Measurements from ENCODE around the gene RGS3. TPM values are rescaled to one million over a fixed set of nuclear protein-coding genes. Genes with fewer than 3 reads are reported as not detected.
"Not testable (repeated sequence)": the region's sequence is repeated elsewhere in the genome, so short reads cannot be mapped to it uniquely, and the experiment has no call there.

RGS3 gene
- polyA plus RNA-seq, 1 of the 3 experiments (the other 2 are of a cell fraction) = 50.6 TPM

DNA sequence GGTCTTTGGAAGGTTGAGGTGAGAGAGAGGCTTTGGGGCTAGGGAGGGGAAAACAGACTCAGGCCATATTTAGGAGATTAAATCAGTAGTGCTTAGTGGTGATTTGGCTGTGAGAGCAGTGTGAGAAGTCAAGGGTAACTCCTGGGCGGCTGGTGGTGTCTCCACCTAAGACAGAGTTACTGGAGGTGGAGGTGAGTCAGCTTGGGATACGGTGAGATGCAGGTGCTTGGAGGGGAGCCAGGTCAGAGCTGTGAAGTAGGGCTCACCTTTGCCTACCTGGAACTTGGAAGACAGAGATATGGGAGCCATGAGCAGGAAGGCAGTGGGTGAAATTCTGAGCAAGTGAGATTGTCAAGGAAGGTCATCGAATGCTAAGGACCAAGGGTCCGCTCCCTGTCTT, 24.5 kb downstream of the RGS3 start:
- Histone ChIP-seq H3K9me3 (no peaks in the 10 kb centered on the region), H3K36me3 (replicated peaks in 1 of 2; ENCODE audit: control insufficient read depth in 1 of 2, insufficient read depth in 2 of 2, low read length in 1 of 2) (no peaks in the 10 kb centered on the region), H4K20me1 (ENCODE audit: insufficient read depth) (no peaks in the 10 kb centered on the region), H3K4me3 (ENCODE audit: low read depth in 2 of 2, low read length in 1 of 2) (no peak overlapping the region), H3K4me2 (no peak overlapping the region), H3K9me2 (no peaks in the 10 kb centered on the region), H3K79me2 (ENCODE audit: insufficient read depth) (no peaks in the 10 kb centered on the region), H3K9ac (no peak overlapping the region), H3K27me3 (ENCODE audit: insufficient read depth) (no peaks in the 10 kb centered on the region), H2AFZ (ENCODE audit: low read depth) (no peak overlapping the region), H3K27ac (ENCODE audit: low read depth in 2 of 2, low read length in 1 of 2) (no peak overlapping the region), H3F3A (replicated peaks; ENCODE audit: insufficient read depth) (no peaks in the 10 kb centered on the region), H3K4me1 (ENCODE audit: control insufficient read depth in 1 of 2, insufficient read depth in 2 of 2, low read depth in 1 of 2, low read length in 1 of 2) (peaks cover 20 to 24% of the 10 kb centered on the region in 2 experiments; a peak in 3 of 4 replicates)
- ChIA-PET POLR2A (no interaction called here), CTCF (interaction anchor here (1.0 to 1.2 kb wide), 2 partner anchors 12 to 99 kb away, joined by 3 to 4 read pairs; no protein-coding TSS in a partner anchor)
- 92% methylated on average over 4 of the region's 4 CpGs for WGBS (ENCODE audit: low lambda C conversion rate)
- TF ChIP-seq, protein P1, sequence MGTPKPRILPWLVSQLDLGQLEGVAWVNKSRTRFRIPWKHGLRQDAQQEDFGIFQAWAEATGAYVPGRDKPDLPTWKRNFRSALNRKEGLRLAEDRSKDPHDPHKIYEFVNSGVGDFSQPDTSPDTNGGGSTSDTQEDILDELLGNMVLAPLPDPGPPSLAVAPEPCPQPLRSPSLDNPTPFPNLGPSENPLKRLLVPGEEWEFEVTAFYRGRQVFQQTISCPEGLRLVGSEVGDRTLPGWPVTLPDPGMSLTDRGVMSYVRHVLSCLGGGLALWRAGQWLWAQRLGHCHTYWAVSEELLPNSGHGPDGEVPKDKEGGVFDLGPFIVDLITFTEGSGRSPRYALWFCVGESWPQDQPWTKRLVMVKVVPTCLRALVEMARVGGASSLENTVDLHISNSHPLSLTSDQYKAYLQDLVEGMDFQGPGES (IDR thresholded peaks at IDR 0.05; ENCODE audit: low read depth, low read length) = no peak
- DNase-seq = no peak

DNA sequence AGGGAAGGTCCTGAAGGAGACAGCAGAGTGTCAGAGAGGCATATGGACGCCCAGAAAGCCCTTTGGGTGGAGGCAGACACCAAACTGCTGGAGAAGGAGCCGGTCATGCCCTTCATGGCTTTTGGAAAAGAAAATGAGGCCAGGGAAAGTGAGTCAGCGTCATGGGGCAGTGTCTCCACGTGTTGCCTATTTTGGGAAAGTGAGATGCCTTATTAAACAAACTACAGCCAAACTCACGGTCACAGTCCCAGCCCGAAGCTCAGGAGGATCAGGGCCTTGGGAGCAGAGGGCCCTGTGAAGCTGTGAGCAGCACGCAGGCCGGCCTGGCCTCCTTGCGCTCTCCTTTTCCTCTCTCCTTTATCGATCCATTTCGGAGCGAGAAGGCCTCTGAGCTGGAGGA, 25.0 kb downstream of the RGS3 start:
- WGBS (ENCODE audit: low lambda C conversion rate) = 88% methylated on average over 12 of the region's 12 CpGs
- H3K36me3 ChIP-seq (replicated peaks in 1 of 2; ENCODE audit: control insufficient read depth in 1 of 2, insufficient read depth in 2 of 2, low read length in 1 of 2) = no peaks in the 10 kb centered on the region
- TF ChIP-seq, protein P2, sequence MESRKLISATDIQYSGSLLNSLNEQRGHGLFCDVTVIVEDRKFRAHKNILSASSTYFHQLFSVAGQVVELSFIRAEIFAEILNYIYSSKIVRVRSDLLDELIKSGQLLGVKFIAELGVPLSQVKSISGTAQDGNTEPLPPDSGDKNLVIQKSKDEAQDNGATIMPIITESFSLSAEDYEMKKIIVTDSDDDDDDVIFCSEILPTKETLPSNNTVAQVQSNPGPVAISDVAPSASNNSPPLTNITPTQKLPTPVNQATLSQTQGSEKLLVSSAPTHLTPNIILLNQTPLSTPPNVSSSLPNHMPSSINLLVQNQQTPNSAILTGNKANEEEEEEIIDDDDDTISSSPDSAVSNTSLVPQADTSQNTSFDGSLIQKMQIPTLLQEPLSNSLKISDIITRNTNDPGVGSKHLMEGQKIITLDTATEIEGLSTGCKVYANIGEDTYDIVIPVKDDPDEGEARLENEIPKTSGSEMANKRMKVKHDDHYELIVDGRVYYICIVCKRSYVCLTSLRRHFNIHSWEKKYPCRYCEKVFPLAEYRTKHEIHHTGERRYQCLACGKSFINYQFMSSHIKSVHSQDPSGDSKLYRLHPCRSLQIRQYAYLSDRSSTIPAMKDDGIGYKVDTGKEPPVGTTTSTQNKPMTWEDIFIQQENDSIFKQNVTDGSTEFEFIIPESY (IDR thresholded peaks at IDR 0.05; ENCODE audit: borderline replicate concordance, low read depth) = no peak
- TF ChIP-seq, protein P3, sequence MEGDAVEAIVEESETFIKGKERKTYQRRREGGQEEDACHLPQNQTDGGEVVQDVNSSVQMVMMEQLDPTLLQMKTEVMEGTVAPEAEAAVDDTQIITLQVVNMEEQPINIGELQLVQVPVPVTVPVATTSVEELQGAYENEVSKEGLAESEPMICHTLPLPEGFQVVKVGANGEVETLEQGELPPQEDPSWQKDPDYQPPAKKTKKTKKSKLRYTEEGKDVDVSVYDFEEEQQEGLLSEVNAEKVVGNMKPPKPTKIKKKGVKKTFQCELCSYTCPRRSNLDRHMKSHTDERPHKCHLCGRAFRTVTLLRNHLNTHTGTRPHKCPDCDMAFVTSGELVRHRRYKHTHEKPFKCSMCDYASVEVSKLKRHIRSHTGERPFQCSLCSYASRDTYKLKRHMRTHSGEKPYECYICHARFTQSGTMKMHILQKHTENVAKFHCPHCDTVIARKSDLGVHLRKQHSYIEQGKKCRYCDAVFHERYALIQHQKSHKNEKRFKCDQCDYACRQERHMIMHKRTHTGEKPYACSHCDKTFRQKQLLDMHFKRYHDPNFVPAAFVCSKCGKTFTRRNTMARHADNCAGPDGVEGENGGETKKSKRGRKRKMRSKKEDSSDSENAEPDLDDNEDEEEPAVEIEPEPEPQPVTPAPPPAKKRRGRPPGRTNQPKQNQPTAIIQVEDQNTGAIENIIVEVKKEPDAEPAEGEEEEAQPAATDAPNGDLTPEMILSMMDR (IDR thresholded peaks at IDR 0.05) = no peak
- TF ChIP-seq RCOR1 (IDR thresholded peaks at IDR 0.05; ENCODE audit: low read length) (no peak), FOSL2 (IDR thresholded peaks at IDR 0.05; ENCODE audit: borderline replicate concordance, low read depth) (no peak)
- H3K27me3 ChIP-seq (ENCODE audit: insufficient read depth) = no peaks in the 10 kb centered on the region
- no peaks in the 10 kb centered on the region for H3K9me3 ChIP-seq
- no peak overlapping the region for H3K4me2 ChIP-seq
- H4K20me1 ChIP-seq (ENCODE audit: insufficient read depth) = no peaks in the 10 kb centered on the region
- no peak overlapping the region for H3K27ac ChIP-seq (ENCODE audit: low read depth in 2 of 2, low read length in 1 of 2)
- POLR2A ChIA-PET = no interaction called here
- peaks cover 18 to 26% of the 10 kb centered on the region in 2 experiments; a peak in 3 of 4 replicates for H3K4me1 ChIP-seq (ENCODE audit: control insufficient read depth in 1 of 2, insufficient read depth in 2 of 2, low read depth in 1 of 2, low read length in 1 of 2)
- CTCF ChIA-PET = interaction anchor here (1.0 to 1.2 kb wide), 2 partner anchors 11 to 99 kb away, joined by 3 to 4 read pairs; no protein-coding TSS in a partner anchor
- H3F3A ChIP-seq (replicated peaks; ENCODE audit: insufficient read depth) = no peaks in the 10 kb centered on the region
- no peaks in the 10 kb centered on the region for H3K9me2 ChIP-seq
- H3K79me2 ChIP-seq (ENCODE audit: insufficient read depth) = no peaks in the 10 kb centered on the region
- DNase-seq = no peak
- no peak overlapping the region for H3K4me3 ChIP-seq (ENCODE audit: low read depth in 2 of 2, low read length in 1 of 2)
- no peak overlapping the region for H2AFZ ChIP-seq (ENCODE audit: low read depth)
- no peak overlapping the region for H3K9ac ChIP-seq

DNA sequence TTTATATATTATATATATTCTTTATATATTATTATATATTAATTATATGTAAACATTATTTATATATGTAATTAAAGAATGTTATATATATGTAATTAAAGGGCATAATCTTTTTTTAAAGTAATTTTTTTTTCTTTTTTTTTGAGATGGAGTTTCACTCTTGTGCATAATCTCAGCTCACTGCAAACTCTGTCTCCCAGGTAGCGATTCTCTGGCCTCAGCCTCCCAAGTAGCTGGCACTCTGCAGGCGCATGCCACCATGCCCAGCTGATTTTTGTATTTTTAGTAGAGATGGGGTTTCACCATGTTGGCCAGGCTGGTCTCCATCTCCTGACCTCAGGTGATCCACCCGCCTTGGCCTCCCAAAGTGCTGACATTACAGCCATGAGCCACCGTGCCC, 27.6 kb downstream of the RGS3 start:
- H2AFZ ChIP-seq (ENCODE audit: low read depth); H4K20me1 ChIP-seq (ENCODE audit: insufficient read depth); DNase-seq; H3K9me2 ChIP-seq; H3K79me2 ChIP-seq (ENCODE audit: insufficient read depth); H3K9me3 ChIP-seq; H3K27me3 ChIP-seq (ENCODE audit: insufficient read depth); H3K9ac ChIP-seq; H3K4me2 ChIP-seq; H3F3A ChIP-seq (replicated peaks; ENCODE audit: insufficient read depth); H3K27ac ChIP-seq (ENCODE audit: low read depth in 2 of 2, low read length in 1 of 2); H3K4me3 ChIP-seq (ENCODE audit: low read depth in 2 of 2, low read length in 1 of 2); POLR2A ChIA-PET; H3K36me3 ChIP-seq (replicated peaks in 1 of 2; ENCODE audit: control insufficient read depth in 1 of 2, insufficient read depth in 2 of 2, low read length in 1 of 2): not testable (repeated sequence)
- CTCF ChIA-PET = interaction anchor here (0.7 to 1.5 kb wide), 4 partner anchors 11 to 97 kb away, joined by 3 to 4 read pairs (median 3); no protein-coding TSS in a partner anchor
- 97% methylated on average over 4 of the region's 4 CpGs for WGBS (ENCODE audit: low lambda C conversion rate)
- peaks cover 6 to 12% of the 10 kb centered on the region in 2 experiments; a peak in 2 of 4 replicates for H3K4me1 ChIP-seq (ENCODE audit: control insufficient read depth in 1 of 2, insufficient read depth in 2 of 2, low read depth in 1 of 2, low read length in 1 of 2)
